Activated CD8-positive, alpha-beta T cell treated with anti-CD3 and anti-CD28 coated beads for 36 hours (primary cell): ENCODE results near the gene DOCK2. TPM values are rescaled to one million over a fixed set of nuclear protein-coding genes. Genes with fewer than 3 reads are reported as not detected.

ENCODE experiments used
- ATAC-seq: fragments of 200-7000 bp; cut with Tn5 transposase; one replicate; pipeline ENCODE4 v1.10.0; 2021; ENCODE audit warnings: mild to moderate bottlenecking, moderate library complexity
- CTCF ChIA-PET: fragments of 350-600 bp; sonication (Branson Sonifier 250); formaldehyde crosslinking; loops from one replicate; lab custom pipeline; 2021; ENCODE audit warnings: antibody characterized with exemption; lab: Charles Lee
- POLR2A ChIA-PET: fragments of 350-600 bp; sonication (Branson Sonifier 250); formaldehyde crosslinking; loops from one replicate; lab custom pipeline; 2021; ENCODE audit warnings: antibody characterized with exemption; lab: Charles Lee
- DNase-seq: peaks from one replicate; pipeline ENCODE4 v3.0.0-alpha.2; 2020
- H3K27ac Mint-ChIP-seq: one replicate; pipeline ENCODE4 v1.8.0; 2021; ENCODE audit warnings: mild to moderate bottlenecking, mixed read lengths
- H3K27me3 Mint-ChIP-seq: one replicate; pipeline ENCODE4 v1.8.0; 2021; ENCODE audit warnings: mixed read lengths
- H3K36me3 Mint-ChIP-seq: one replicate; pipeline ENCODE4 v1.8.0; 2021; ENCODE audit warnings: low read depth, mixed read lengths
- H3K4me1 Mint-ChIP-seq: one replicate; pipeline ENCODE4 v1.8.0; 2021; ENCODE audit warnings: low read depth, mixed read lengths
- H3K4me3 Mint-ChIP-seq: one replicate; pipeline ENCODE4 v1.8.0; 2021; ENCODE audit warnings: mild to moderate bottlenecking, moderate library complexity, mixed read lengths
- H3K9me3 Mint-ChIP-seq: one replicate; pipeline ENCODE4 v1.8.0; 2021; ENCODE audit warnings: mixed read lengths
- CTCF ChIP-seq: fragments of 200-600 bp; IDR thresholded peaks from one replicate; pipeline ENCODE4 v1.8.0; 2022; ENCODE audit warnings: antibody characterized with exemption, mild to moderate bottlenecking
- intact Hi-C: fragments of 100-400 bp; cut with micrococcal nuclease; formaldehyde crosslinking; loops from one replicate; pipeline ENCODE4 v1.10.0; 2022
- total RNA-seq, 2 experiments: library from RNA; stranded (reverse); gene quantifications; one replicate each; pipeline ENCODE4 v1.2.3, GENCODE V29; 2021

Gene DOCK2
- total RNA-seq, 2 experiments from 2014 or later, result 180 to 181 TPM

GRCh38 chr5:169595172-169595820, 41.8 kb upstream of the DOCK2 start:
- no peaks in the 10 kb centered on the region for H3K27me3 Mint-ChIP-seq
- H3K4me1 Mint-ChIP-seq, result no peaks in the 10 kb centered on the region
- peaks cover 66% of the 10 kb centered on the region for H3K36me3 Mint-ChIP-seq
- H3K4me3 Mint-ChIP-seq, result no peak overlapping the region
- DNase-seq (no peak), ATAC-seq (no peak)
- ChIA-PET POLR2A (no interaction called here), CTCF (interaction anchor here (0.7 kb wide), 1 partner anchor 14 kb away, joined by 3 read pairs; no protein-coding TSS in a partner anchor)
- TF ChIP-seq CTCF, result no peak
- intact Hi-C loops, result no loop called here
- H3K9me3 Mint-ChIP-seq, result no peaks in the 10 kb centered on the region
- no peak overlapping the region for H3K27ac Mint-ChIP-seq

- Mint-ChIP-seq H3K27me3 (no peaks in the 10 kb centered on the region), H3K4me3 (no peak overlapping the region), H3K27ac (no peak overlapping the region), H3K4me1 (no peaks in the 10 kb centered on the region), H3K9me3 (no peaks in the 10 kb centered on the region), H3K36me3 (peaks cover 55% of the 10 kb centered on the region)
- no peak for DNase-seq
- ChIA-PET POLR2A (no interaction called here), CTCF (no interaction called here)
- TF ChIP-seq CTCF, result no peak
- no peak for ATAC-seq
- intact Hi-C loops, result no loop called here
Observed at GRCh38 chr5:169599451-169599850, 37.6 kb upstream of the DOCK2 start.

GRCh38 chr5:169602535-169602934, 34.5 kb upstream of the DOCK2 start:
- intact Hi-C loops, result no loop called here
- Mint-ChIP-seq H3K4me3 (no peak overlapping the region), H3K27me3 (no peaks in the 10 kb centered on the region), H3K9me3 (no peaks in the 10 kb centered on the region), H3K27ac (no peak overlapping the region), H3K36me3 (peaks cover 46% of the 10 kb centered on the region), H3K4me1 (no peaks in the 10 kb centered on the region)
- DNase-seq (no peak), ATAC-seq (no peak)
- no peak for TF ChIP-seq CTCF
- CTCF ChIA-PET, result no interaction called here
- POLR2A ChIA-PET, result no interaction called here

GRCh38 chr5:169606279-169606678, 30.8 kb upstream of the DOCK2 start:
- ChIA-PET CTCF (no interaction called here), POLR2A (interaction anchor here (0.6 to 1.5 kb wide), 3 partner anchors 30 to 94 kb away, joined by 3 to 5 read pairs (median 3); partner anchors contain the start of gene DOCK2)
- DNase-seq, result no peak
- H3K36me3 Mint-ChIP-seq, result peaks cover 24% of the 10 kb centered on the region
- intact Hi-C loops, result no loop called here
- H3K4me3 Mint-ChIP-seq, result no peak overlapping the region
- peaks cover 6% of the 10 kb centered on the region for H3K9me3 Mint-ChIP-seq
- no peak overlapping the region for H3K27ac Mint-ChIP-seq
- no peak for ATAC-seq
- no peaks in the 10 kb centered on the region for H3K27me3 Mint-ChIP-seq
- no peaks in the 10 kb centered on the region for H3K4me1 Mint-ChIP-seq
- TF ChIP-seq CTCF, result no peak

- intact Hi-C loops, result no loop called here
- DNase-seq (no peak), ATAC-seq (no peak)
- Mint-ChIP-seq H3K4me1 (no peaks in the 10 kb centered on the region), H3K4me3 (no peak overlapping the region), H3K27ac (no peak overlapping the region), H3K36me3 (peaks cover 17% of the 10 kb centered on the region), H3K9me3 (peaks cover 11% of the 10 kb centered on the region), H3K27me3 (peaks cover 6% of the 10 kb centered on the region)
- ChIA-PET POLR2A (interaction anchor here (1.5 kb wide), 1 partner anchor 29 kb away, joined by 5 read pairs; the partner anchor contains the start of gene DOCK2), CTCF (no interaction called here)
- no peak for TF ChIP-seq CTCF
Observed at GRCh38 chr5:169607882-169608281, 29.2 kb upstream of the DOCK2 start.
